Daoy (cell line): Measurements from ENCODE around the gene C1S. TPM values are rescaled to one million over a fixed set of nuclear protein-coding genes. Genes with fewer than 3 reads are reported as not detected.

Experiments
- DNase-seq: peaks from one replicate; pipeline ENCODE4 v3.0.0-alpha.2; 2015; ENCODE audit warnings: low read depth
- total RNA-seq: library from RNA; depleted of rRNA; stranded (reverse); fragments of >200 nt; shearing (Covaris generic); gene quantifications from 2 replicates; pipeline ENCODE4 v1.2.3, GENCODE V29; 2014

Gene C1S
- total RNA-seq, 1 experiment from 2014 or later = 5.7 TPM

DNA sequence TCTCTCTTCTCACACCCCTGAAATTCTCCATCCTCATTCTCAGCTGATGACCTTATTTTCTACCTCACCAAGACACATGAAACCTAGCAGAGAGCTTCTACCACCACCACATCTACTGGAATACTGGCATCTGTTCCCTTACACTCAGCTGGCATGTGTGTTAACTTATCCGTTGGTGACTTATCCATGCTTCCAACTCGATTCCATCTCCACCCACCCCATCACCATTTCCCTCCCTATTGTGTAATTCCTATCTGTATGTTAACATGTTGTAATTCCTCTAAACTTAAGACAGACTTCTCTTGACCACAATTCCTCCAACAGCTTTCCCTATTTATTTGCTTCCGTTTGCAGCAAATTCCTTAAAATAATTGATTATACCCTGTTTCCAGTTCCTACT is 15.4 kb downstream of the C1S start:
- no peak for DNase-seq

DNA sequence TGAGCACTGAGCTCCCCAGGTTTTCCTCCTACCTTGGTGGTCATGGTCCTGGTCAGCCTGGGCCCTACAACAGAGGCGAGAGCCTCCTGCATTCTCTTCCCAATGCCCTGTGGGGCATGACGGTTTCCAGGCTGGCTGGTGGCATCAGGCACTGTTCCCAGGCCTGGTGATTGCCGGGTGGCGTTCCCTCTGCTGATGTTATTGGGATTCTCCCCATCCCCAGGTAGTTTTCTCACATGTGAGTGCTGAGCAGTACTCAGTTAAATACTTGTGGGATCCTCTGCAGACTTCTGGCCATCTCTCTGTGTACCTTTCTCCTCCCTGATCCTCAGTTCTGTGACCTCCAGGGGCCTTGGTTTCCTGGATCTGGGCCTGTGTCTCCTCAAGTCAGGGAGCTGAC is 16.0 kb downstream of the C1S start:
- no peak for DNase-seq

DNA sequence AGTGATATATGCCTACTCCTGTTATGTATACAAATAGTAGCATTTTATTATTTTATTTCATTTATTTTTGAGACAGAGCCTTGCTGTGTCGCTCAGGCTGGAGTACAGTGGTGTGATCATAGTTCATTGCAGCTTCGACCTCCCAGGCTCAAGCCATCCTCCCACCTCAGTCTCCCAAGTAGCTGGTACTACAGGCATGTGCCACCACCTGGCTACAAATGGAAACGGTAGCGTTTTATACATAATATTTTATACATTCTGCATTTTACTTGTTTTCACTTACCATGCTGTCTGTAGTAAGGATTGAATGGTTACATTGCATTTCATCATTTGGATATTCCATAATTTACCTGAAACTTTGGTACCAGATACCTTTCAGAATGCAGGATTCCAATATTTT is 17.6 kb downstream of the C1S start:
- no peak for DNase-seq

DNA sequence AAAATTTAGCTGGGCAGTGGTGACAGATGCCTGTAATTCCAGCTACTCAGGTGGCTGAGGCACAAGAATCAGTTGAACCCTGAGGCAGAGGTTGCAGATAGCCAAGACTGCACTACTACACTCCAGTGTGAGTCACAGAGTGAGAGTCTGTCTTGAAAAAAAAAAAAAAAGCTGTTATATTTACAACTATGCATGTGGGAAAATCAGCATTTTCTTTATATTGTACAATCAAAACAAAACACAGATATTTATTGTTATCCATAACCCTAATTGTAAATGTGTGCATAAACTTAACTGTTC is 19.3 kb downstream of the C1S start:
- peak; percentile 54 for DNase-seq

DNA sequence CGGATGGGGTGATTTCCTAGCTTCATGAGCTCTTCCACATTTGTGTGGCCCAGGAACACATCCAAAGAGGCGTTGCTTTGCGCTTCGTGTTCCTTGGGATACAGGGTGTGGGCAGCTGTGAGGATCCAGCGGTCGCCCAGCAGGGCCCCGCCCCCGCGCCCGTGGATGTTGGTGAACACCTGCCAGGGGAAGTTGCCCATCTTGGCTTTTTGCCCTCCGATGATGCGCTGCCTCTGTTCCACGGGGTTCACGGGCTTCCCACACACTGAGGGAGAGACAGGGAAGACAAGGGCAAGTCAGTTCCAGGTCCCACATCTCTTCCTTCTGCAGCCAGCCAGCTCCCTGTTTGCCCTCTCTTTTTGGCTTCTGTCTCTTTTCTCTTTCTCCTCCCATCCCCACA is 20.5 kb downstream of the C1S start:
- no peak for DNase-seq

DNA sequence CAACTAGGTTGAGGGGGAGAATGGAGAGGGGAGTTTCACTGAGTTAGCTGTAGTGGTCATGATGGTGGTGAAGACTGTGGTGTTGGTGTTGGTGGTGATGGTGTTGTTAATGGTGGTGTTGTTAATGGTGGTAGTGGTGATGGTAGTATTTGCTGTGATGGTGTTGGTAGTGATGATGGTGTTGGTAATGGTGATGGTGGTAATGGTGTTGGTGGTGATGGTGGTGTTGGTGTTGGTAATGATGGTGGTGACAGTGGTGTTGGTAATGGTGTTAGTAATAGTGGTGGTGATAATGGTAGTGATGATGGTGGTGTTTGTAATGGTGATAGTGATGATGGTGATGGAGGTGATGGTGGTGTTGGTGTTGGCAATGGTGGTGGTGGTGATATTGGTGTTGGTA is 22.6 kb downstream of the C1S start:
- no peak for DNase-seq

DNA sequence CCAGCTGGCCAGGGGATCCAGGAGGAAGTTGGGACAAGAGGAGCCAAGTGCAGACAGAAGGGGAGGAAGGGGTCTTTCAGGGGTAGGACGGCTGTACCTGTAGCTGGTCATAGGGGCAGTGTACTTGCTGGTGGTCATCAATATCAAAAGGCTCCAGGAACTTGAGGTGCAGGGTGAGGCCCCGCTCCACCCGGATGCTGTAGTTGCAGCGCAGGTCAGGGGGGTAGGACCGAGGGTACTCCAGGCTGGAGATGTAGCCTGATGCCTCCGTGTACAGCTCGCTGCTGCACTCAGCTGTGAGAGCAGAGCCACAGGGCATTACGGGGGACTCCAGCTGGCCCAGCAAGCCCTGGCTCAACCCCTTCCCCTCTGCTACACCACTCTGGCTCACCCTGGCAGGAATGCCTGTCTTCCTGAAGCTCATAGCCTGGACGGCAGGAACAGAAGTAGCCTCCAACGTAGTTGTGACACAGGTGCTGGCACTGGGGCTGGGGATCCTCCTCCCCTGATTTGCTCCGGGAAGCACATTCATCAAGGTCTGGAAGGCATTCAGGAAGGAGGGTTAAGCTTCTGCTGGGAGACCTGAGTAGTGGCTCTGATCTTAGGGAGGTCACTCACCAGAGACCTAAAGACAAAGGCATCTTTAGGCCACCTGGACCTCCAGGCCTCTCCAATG is 28.8 kb downstream of the C1S start:
- no peak for DNase-seq

DNA sequence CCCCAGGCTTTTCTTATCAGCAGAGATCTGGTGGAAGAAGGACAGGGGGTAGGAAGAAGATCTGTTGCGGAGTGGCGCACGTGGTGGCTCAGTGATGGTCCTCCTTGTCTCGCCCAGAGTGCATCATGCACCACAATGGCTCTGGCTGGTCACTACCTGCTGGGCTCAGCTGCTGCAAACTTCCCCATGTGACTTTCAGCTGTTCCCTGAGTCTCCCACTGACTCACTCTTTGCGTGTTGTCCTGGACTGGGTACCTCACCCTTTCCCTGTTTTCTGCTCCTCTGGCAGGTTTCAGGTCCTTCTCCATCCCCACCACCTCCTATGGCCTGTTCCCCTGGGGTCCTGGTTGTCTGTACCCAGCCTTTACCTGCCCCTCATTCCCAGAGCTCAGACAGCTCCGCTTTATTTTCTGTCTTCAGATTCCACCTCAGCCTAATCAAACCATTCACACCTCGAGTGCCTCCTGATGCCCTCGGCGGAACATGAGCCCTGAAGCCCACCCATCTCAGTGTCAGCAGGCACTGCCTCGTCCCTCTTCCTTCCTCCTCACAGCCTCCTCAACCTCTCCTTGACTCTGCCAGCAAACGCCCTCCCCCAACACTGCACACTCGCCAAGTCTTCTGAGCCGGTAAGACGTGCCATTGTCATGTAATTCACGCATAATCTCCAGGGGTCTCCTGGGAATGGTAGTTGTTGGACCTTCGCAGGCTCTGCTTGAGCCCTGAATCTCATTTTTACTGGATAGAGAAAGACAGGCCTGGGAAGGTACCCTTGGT is 29.9 kb downstream of the C1S start:
- DNase-seq = no peak

DNA sequence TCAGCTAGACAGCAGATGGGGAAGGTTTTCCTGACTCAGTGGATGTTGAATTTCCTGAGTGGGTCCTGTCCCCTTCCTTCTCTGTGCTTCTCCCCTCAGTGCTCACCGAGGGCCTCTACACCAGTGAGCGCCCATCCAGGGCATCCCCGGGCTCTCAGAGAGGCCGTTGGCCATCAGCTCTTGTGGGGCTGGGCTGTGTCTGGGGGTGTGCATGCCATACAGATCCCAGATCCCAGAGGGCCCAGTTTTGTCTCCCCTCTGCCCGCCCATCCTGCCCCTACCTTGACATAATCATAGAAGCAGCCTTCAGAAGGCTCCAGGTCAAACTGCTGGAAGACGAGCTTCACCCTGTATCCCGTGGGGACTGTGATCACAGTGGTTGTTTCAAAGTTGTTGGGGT is 30.7 kb downstream of the C1S start:
- DNase-seq = no peak

DNA sequence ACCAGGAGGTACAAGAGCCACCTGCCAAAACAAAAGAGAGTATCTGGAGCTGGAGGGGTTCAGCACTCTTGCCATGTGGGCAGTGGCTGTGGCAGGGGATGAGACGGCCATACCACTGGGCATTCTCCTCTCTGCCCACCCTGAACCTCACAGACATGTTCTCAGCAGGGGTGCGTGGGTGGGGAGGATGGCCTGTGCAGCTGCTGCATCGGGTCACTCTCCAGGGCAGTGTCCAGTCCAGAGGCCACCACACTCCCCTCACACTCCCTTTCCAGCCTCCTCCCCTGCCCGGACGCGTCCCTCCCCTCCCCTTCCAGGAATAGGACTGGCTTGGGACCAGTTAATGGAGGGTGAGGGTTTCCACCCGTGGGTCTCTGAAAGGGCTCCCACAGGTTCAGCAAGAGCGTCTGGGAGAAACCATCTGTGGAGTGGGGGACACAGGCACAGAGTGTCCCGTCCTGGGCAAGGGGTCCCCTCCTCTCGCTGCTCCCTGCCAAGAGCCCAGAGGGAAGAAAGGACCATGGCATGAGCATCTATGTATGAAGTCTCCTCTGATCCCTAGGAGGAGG is 31.2 kb downstream of the C1S start:
- no peak for DNase-seq

DNA sequence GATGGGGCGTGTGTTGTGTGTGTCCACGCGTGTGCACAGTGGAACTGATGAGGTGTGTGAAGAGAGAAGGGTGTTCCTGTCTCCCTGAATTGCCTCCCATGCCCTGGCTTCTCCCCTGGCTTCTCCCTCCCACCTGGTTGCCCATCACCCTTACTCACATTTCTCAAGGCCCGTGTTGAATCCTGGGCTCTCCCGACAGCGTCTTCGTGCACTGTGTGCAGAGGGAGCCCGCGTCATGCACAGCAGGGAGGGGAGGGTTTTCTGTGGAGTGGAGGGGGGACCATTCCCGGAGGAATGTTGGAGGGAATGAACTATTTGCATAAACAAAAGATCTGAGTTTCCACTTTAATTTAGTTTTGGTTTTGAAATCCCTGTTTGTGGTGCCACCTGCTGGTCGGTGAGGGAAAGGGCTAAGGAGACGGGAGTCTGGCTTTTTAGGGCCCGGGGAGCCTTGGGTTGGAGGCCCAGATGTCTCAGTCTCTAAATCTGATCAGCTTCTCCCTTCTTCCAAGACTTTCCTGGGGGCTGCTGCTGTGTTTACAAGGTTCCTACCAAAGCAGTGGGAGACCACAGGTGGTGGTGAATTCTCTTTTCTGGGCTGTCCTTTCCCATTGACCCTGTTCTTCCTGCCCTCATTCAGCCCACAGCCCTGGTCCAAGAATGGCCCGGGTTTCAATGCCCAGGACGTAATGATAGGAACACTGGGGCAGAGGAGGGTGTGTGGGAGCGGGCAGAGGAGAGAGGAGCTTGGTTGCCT is 31.9 kb downstream of the C1S start, which contains the start of gene C1R:
TSS of gene C1R (minus strand) at position 217 of the 757 bp plus-strand sequence. CDS start at position 160, 57 bp downstream.
- DNase-seq = peak; percentile 68

DNA sequence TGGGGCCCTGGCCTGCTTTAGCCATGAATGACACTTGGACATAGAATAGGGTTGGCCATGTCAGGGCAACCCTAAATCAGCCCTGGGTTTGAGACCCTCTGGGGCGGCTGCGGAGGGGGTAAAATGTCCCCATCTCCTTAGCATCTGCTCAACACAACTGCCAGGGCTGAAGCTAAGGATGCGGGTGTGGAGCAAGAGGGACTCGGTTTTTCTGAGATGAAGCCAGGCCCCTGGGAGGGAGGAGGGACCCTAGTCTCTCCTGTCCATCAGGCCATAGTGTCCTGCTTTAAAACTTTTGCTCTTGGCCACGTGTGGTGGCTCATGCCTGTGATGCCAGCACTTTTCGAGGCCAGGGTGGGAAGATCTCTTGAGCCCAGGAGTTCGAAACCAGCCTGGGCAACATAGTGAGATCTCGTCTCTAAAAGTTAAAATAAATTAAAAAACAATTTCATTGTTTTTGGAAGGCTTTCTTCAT is 32.5 kb downstream of the C1S start:
- DNase-seq = no peak

DNA sequence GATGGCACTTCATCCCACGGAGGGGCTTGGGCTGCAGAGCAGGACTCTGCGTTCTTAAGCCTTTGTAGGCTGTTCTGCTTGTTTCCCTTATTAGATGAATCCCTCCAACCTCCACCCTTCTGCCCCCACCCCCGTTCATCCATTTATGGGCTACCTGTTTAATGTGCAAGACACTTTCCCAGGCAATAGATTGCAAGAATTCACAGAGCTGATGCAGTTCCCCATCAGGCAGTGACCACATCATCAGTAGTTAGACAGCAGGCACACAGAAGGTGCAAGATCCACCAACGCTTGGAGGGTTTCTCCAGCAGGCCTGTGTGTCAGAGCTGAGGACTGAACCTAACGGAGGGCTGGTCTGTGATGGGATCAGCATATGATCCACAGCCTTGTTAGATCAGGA is 33.0 kb downstream of the C1S start:
- no peak for DNase-seq

DNA sequence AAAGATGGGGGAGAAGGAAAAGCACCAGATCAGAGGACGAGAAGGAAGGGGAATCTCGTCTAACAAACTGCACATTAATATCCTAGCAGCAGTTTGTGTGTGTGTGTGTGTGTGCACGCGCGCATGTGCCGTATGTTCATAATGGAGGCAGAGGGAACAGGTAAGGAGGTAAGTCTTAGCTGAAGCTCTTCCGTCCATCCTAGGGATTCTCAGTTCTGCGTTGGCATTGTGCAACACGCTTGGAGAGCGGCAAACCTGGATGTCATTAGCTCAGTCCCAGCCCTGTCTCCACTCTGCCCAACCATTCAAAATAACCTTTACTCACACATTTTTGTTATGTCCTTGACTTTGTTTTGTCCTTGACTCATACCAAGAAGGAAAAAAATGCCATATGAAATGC is 33.4 kb downstream of the C1S start:
- DNase-seq = no peak

DNA sequence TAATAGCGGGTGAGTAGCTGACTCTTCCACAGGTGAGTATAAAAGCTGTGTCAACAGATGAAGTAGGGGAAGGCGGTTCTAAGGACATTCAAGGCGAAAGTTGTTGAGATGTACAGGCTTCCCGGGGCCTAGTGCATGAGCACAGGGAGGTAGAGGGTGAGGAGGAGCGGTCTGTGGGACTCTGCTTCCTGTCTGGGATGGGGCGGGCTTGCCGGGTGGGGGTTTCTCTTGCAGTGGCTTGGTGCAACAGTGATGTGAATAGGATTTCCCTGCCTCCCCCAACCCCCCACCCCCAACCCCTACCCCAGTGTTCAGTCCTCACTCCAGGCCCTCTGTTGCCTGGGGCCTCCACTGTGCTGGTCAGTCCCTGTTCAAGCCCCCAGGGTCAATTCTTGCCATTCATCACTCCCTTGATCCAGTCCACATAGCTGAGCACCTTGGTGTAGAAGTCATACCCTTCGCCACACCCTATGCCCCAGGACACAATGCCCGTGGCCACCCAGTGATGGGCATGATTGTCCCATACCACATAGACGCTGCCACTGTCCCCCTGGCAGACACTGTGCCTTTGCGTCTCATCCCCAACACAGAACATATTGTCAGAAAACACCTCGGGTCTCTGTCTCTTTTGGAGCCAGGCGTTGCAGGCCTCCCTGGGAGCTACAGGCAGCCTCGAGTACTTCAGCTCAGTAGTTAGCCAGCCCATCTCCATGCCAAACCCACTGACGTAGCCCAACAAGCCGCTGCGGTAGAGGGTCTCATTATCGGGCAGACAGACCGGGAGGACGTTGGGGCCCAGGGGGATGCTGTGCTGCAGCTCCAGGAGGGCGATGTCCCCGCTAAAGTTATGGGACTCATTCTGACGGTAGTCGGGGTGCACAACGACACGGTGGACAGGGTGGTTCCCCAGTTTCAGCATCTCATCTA is 35.8 kb downstream of the C1S start:
- no peak for DNase-seq

DNA sequence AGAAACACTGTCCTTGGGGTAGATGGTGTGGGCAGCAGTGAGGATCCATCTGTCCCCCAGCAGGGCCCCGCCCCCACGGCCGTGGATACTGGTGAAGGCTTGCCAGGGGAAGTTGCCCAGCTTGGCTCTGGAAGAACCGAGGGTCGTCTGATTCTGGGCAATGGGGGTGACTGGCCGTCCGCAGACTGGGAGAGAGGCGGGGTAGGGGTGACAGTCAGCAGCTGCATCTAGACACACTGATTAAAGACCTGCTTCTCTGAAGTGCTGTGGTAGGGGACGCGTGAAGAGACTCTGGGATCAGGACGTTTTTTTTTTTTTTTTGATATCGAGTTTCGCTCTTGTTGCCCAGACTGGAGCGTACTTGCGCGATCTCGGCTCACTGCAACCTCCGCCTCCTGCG is 36.5 kb downstream of the C1S start:
- DNase-seq = no peak

DNA sequence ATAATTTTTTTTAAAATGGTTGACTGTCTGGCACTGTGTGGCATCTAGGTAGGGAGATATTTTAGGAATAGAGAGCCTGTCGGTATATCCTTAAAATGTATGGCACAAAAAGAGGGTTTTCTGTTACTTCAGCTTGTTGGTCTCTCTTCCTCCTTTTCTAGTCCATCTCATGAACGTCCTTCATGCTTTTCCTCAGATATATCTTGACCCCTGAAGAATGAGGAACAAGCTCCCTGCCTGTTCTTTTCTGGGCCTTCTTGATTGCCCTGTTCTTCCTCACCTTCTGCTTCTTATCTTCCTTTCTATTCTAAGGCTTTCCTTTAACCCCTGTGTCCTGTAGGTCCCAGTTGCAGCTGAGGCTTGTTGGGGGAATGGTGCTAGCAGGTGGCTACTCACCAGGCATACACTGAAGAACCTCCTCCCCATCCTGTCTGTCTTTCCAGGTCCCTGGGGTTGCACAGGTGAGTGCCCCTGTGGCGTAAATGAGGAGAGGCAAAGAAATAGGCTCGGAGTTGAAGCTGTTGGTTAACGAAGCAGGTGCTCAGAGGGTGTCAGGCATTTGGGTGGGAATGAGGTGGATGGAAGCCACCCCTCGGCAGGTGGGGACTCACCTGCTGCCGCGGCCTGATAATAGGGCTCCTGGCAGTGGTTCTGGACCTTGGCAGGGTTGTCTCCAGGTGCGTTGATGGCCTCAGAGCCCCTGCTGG is 38.9 kb downstream of the C1S start:
- no peak for DNase-seq

DNA sequence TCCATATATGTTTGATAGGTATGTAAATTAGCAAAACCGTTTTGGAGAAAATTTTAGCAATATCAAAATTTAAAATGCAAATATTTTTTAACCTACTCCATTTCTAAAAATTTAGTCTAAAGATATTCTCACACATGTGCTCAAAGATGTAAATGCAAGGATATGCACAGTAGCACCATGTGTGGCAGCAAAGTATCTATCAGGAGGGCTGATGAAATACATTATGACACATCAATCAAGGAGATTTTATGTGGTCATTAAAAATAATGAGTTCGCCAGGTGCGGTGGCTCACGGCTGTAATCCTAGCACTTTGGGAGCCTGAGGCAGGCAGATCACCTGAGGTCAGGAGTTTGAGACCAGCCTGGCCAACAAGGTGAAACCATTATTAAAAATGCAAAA is 39.7 kb downstream of the C1S start:
- DNase-seq = no peak

DNA sequence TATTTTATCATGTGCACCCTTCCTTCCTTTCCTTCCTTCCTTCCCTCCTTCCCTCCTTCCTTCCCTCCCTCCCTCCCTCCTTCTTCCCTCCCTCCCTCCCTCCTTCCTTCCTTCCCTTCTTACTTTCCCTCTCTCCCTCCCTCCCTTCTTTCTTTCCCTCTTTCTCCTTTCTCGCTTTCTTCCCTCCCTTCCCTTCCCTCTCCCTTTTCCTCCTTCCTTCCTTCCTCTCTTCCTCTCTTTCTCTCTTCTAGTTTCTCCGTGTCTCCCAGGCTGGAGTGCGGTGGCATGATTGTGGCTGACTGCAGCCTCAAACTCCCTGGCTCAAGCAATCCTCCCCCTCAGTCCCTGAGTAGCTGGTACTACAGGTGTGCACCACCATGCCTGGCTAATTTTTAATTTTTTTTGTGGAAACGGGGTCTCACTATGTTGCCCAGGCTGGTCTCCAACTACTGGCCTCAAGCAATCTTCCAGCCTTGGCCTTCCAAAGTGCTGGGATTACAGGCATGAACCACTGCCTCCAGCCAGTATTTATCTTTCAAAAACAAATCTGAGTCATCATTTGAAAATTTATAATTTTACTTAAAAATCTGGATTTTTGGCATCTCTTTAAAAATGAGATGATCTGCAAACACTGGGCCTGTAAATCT is 40.7 kb downstream of the C1S start:
- DNase-seq = no peak

DNA sequence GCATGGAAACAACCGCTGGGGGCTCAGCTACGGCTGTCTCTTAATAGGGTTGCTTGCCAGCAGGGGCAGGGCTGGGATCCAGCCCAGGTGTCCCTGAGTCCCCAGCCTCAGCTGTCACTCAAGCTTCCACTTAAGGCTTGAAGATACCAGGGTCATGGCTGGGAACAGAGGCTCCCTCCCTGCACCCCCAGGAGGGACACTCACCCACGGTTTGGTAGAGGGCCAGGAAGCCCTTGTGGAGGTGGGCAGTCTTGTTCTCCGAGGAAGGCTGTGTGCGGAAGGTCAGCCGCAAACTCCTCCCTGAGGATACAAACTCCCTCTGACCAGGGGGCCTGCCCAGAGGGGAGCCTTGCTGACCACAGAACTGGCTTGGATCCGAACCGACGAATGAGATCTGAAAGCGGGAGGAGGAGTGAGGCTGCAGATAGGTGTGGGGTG is 41.2 kb downstream of the C1S start:
- no peak for DNase-seq
